Stimulated activated CD4-positive, alpha-beta T cell treated with anti-CD3 and anti-CD28 coated beads, Interleukin-15, amount 100 ng/mL, for 1 hour (primary cell): ENCODE data around the gene CCL18.
"Not testable (repeated sequence)": the region's sequence is repeated elsewhere in the genome, so short reads cannot be mapped to it uniquely, and the experiment has no call there.

ENCODE experiments used
- DNase-seq, 2 donors: peaks; one replicate each; pipeline ENCODE4 v3.0.0-alpha.2; 2020; ENCODE audit warnings: low read depth in 1 of 2, low spot score in 1 of 2

Gene CCL18

DNA sequence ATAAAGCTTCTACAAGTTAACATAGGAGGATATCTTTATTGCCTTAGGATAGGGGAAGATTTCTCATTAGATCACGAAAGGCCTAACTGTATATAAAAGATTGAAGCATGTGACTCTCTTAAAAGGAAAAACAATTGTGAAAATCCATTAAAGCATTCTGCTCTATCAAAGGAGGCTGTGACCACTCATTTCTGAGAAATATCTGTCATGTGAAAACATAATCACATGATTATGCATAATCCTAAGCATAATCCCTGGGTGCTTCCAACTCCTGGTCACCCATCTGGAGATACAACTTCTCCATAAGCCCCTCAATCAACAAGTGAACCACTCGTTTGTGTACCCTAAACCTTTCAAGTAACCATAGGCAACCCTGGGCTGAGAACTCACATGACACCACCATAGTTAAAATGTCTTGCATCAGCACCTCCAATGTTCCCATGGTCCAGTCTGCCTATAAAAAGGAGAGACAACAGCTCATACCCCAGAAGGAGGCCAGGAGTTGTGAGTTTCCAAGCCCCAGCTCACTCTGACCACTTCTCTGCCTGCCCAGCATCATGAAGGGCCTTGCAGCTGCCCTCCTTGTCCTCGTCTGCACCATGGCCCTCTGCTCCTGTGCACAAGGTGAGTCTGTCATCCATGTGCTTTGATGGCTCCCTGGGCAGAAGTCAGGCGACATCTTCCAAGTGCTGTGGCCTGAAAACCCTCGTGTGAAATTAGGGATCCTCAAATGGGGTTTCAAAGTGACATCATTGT, at the start of gene CCL18:
Gene CCL18 (plus strand): TSS at position 487 of the 756 bp plus-strand sequence. CDS start 71 bp downstream, at position 558.
- no peak for DNase-seq

- no peak for DNase-seq
Observed at GRCh38 chr17:36014946-36015345, 49.1 kb upstream of the CCL18 start.

DNA sequence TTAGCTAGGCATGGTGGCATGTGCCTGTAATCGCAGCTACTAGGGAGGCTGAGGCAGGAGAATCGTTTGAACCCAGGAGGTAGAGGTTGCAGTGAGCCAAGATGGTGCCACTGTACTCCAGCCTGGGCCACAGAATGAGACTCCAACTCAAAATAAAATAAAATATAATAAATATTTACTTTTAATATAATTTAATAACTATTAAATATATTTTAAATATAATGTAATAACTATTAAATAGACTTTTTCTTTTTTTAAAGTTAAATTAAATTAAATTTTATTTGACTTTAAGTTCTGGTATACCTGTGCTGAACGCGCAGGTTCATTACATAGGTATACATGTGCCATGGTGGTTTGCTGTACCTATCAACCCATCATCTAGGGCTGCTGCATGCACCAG, 48.2 kb upstream of the CCL18 start:
- DNase-seq = not testable (repeated sequence)

GRCh38 chr17:36016555-36016954, 47.5 kb upstream of the CCL18 start:
- DNase-seq = no peak

DNA sequence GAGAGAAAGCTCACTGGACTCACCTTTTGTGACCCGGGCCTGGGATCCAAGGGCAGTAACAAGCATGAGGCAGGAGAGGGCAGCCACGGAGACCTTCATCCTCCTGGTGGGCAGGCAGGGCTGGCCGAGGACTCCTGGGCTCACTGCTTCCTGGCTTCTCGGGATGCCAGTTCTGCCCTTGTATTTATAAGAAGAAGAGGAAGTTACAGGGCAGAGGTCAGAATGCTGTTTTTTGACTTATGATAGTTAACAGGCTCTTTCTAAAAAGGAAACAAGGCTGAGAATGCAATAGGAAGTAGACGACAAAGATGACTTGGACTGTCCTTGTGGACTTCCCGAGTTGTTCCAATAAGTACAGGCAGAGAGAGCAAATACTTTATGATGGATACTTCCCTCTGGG, 46.3 kb upstream of the CCL18 start, which contains the start of gene CCL23:
Gene CCL23 (minus strand): TSS at position 174 of the 400 bp plus-strand sequence. CDS start 75 bp downstream, at position 99.
- no peak for DNase-seq

GRCh38 chr17:36019423-36019822, 44.6 kb upstream of the CCL18 start:
- no peak for DNase-seq

GRCh38 chr17:36024106-36024869, 39.8 kb upstream of the CCL18 start:
- no peak for DNase-seq

DNA sequence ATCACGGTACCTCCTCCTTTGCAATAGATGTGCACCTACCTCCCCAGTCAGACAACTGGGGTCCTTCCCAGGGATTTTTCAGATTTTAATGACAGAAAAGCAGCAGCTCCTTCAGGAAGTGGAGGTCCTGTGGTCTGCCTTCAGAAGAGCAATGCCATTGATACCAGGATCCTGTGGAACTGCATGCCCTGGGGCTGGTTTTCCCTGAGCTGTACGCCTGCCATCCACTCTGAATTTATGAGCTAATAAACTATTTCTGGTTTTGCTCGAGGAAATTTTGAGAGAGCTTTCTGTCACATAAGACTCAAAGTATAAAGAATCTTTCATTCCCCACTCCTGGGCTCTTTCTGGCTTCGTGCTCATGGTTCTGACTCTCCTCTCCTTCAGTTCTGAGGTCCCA, 36.3 kb upstream of the CCL18 start:
- no peak for DNase-seq

- DNase-seq = no peak
Observed at GRCh38 chr17:36030956-36031355, 33.1 kb upstream of the CCL18 start.

DNA sequence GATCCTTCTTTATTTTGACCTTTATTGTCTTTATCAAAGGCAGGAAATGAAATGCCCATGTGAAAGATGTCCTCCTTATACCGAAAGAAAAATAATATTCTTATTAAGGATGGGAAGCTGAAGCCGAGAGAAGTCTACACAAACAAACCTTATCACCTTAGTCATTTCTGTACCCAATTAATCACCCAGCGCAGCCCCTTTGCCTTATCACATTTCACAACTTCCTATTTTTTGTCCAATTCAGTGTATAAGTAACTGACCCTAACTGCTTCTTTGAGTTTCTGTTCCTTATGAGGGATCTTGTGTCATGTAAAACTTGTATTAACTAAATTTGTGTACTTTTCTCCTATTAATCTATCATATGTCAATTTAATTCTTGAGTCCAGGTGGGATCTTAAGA, 29.9 kb upstream of the CCL18 start:
- no peak for DNase-seq

GRCh38 chr17:36036235-36036634, 27.8 kb upstream of the CCL18 start:
- no peak for DNase-seq

- no peak for DNase-seq
Observed at GRCh38 chr17:36048066-36048465, 16.0 kb upstream of the CCL18 start.

DNA sequence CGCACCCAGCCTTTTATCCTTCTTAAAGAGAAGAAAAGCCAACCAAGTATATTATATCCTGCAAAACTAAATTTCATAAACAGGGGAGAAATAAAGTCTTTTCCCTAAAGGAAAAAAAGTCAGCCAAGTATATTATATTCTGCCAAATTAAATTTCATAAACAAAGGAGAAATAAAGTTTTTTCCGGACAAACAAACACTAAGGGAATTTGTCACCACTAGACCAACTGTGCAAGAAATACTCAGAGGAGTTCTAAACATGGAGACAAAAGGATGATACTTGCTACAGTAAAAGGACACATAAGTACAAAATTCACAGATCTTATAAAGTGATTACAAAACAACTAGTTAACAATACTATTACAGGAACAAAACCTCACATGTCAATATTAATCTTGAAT, 14.4 kb upstream of the CCL18 start:
- DNase-seq = no peak

GRCh38 chr17:36055171-36055570, 8.9 kb upstream of the CCL18 start:
- no peak for DNase-seq

DNA sequence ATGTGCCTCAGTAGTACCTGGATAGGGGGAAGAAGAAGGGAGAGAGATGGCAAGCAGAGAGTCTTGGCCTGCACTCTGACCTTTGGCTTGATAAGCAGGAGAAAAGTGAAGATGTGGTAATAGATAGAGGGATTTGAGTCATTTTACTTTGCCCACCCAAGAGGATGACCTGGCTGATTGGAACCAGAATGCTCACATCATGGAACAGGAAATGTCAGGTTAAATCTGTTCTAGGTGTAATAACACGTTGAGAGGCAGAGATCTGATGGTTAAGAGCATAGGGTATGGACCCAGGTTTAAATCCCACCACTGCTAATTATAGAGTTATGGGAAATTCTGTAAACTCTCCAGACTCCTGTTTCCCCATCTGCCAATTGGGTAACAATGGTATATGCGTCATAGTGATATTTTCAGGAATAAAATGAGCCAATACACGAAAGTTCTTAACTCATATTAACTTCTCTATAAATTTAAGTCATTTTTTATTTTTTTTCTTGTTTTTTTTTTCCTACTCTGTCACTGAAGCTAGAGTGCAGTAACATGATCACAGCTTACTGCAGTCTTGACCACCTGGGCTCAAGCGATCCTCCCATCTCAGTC, 8.1 kb upstream of the CCL18 start:
- no peak for DNase-seq

- DNase-seq = no peak
Observed at GRCh38 chr17:36057911-36058310, 6.2 kb upstream of the CCL18 start.

- no peak for DNase-seq
Observed at GRCh38 chr17:36059406-36059805, 4.7 kb upstream of the CCL18 start.

GRCh38 chr17:36060816-36061215, 3.3 kb upstream of the CCL18 start:
- no peak for DNase-seq

DNA sequence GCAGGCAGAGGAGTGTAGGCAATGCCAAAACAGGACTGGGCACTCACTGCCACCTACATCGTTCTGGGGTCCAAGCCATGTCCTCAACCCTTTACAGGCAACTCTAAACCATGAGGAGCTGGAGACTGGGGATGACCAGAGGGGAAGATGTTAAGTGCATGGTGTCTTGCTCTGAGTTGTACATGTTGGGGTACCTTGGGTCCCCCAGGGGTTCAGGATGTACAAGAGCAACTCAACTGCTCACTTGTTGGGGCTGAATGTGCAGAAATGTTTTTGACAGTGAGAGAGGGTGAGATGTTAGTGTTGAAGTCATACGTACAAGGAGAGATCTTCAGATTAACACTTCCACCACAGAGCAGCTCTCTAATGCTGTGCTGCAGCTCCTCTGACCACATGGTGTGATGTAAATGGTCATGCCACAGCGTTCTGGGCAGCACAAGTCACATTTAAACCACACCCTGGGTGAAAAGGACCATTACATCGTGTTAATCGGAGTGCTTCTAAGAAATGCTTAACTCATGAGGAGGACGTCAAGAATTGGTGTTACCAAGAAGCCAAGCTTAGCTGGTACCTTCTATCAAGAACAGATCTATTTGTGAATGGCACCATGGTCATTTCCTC, 2.4 kb downstream of the CCL18 start:
- DNase-seq = no peak

DNA sequence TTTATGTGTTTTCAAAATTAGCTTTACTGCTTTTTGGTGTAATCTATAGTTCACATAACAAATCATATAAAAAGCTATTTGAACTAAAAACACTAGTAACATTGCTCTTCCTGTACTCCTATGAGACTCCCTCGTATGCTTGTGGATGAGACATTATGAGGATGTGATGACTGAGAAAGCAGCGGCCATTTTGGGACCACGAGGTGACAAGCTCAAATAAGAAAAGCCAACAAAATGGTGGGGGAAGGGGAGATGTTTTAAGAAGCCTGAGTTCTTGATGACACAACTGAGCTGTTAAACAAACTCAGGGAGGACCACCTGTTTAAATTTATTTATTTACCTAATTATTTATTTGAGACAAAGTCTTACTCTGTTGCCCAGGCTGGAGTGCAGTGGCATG, 4.5 kb downstream of the CCL18 start:
- DNase-seq = no peak

GRCh38 chr17:36069136-36069535, 5.1 kb downstream of the CCL18 start:
- DNase-seq = no peak

DNA sequence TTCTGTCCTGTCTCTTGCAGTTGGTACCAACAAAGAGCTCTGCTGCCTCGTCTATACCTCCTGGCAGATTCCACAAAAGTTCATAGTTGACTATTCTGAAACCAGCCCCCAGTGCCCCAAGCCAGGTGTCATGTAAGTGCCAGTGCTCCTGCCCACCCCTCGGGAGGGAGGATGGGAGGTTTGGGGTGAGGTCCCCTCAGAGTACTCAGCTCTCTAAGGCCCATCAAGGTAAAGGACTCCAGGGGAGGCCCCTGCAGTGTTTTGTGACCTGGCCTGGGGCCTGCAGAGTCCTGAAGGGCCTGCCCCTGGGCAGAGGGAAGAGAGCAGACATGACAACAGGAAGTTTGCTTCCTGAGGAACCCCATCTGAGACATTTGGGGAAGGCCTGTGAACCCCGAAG, 6.4 kb downstream of the CCL18 start:
- no peak for DNase-seq
